A549 (cell line): ENCODE measurements around the gene EMD. TPM values are rescaled to one million over a fixed set of nuclear protein-coding genes. Genes with fewer than 3 reads are reported as not detected.

Experiments used
- ATAC-seq, 2 experiments: fragments of 200-7000 bp in 1 of 2; fragments of >200 bp in 1 of 2; cut with Nextera tagmentation in 1 of 2; cut with Tn5 transposase in 1 of 2; 3 replicates each; pipeline versions ENCODE4 v1.8.0 to v1.9.1; 2018 to 2020; ENCODE audit warnings: mild to moderate bottlenecking in 1 of 2, moderate library complexity in 1 of 2
- CTCF ChIA-PET: fragments of 300-600 bp; sonication (Branson Sonifier 250); formaldehyde crosslinking; extraction: SDS; loops from one replicate; lab custom pipeline; 2021; ENCODE audit warnings: antibody characterized with exemption, inconsistent platforms; lab: Yijun Ruan, JAX
- POLR2A ChIA-PET: fragments of 350-600 bp; formaldehyde crosslinking; extraction: SDS; loops from one replicate; lab custom pipeline; 2021; ENCODE audit warnings: antibody characterized with exemption, inconsistent platforms; lab: Yijun Ruan, JAX
- DNase-seq, 2 experiments: peaks; one replicate each; pipeline versions ENCODE4 v3.0.0 to v3.0.0-alpha.2; 2011 to 2016; ENCODE audit warnings: low read depth in 1 of 2, low spot score in 1 of 2
- FAIRE-seq: peaks from 2 replicates; lab custom pipeline; 2011; peaks lifted over from hg19 to GRCh38; lab: Jason Lieb, UNC
- H3K27ac ChIP-seq, 2 experiments: fragments of >200 bp; sonication (Bioruptor Twin); formaldehyde crosslinking; 3 replicates each; pipeline ENCODE4 v1.5.1; 2016 to 2017
- H3K4me1 ChIP-seq: fragments of >200 bp; sonication (Bioruptor Twin); formaldehyde crosslinking; 3 replicates; pipeline ENCODE4 v1.6.1; 2016
- H3K4me2 ChIP-seq: fragments of >200 bp; sonication (Bioruptor Twin); formaldehyde crosslinking; 3 replicates; pipeline ENCODE4 v1.6.1; 2016
- H3K4me3 ChIP-seq: fragments of >200 bp; sonication (Bioruptor Twin); formaldehyde crosslinking; 3 replicates; pipeline ENCODE4 v1.5.1; 2016
- H3K9me3 ChIP-seq: fragments of >200 bp; sonication (Bioruptor Twin); formaldehyde crosslinking; 3 replicates; pipeline ENCODE4 v1.6.1; 2016
- BCL3 ChIP-seq: fragments of >200 bp; sonication (Bioruptor Twin); formaldehyde crosslinking; IDR thresholded peaks from 3 replicates; pipeline ENCODE4 v1.6.1; 2016
- CHD4 ChIP-seq: fragments of 200-600 bp; sonication (generic); IDR thresholded peaks from 2 replicates; pipeline ENCODE4 v1.6.1; 2016; ENCODE audit warnings: antibody characterized with exemption, mild to moderate bottlenecking, borderline replicate concordance
- CTCF ChIP-seq: fragments of >200 bp; sonication (Bioruptor Twin); formaldehyde crosslinking; IDR thresholded peaks from 3 replicates; pipeline ENCODE4 v1.5.1; 2016
- EHF ChIP-seq: fragments of 250-450 bp; sonication (Bioruptor Pico); IDR thresholded peaks from 2 replicates; pipeline ENCODE4 v1.5.0; 2020; ENCODE audit warnings: mild to moderate bottlenecking
- EP300 ChIP-seq, 2 experiments: fragments of >200 bp; sonication (Bioruptor Twin); formaldehyde crosslinking; IDR thresholded peaks; 2 replicates in 1 of 2; 3 replicates in 1 of 2; pipeline ENCODE4 v1.6.1; 2016 to 2017
- FOSL2 ChIP-seq, 2 experiments: fragments of 450-650 bp in 1 of 2; fragments of >200 bp in 1 of 2; sonication (Bioruptor Twin) in 1 of 2; formaldehyde crosslinking; IDR thresholded peaks; 2 replicates each; pipeline versions ENCODE4 v1.5.0 to v1.6.1; 2016 to 2020; ENCODE audit warnings: mild to moderate bottlenecking in 1 of 2, moderate library complexity in 1 of 2
- GATA3 ChIP-seq: IDR thresholded peaks from 2 replicates; pipeline ENCODE4 v1.6.1; 2012; ENCODE audit warnings: borderline replicate concordance
- HDAC2 ChIP-seq: fragments of 200-600 bp; sonication (generic); IDR thresholded peaks from 2 replicates; pipeline ENCODE4 v1.6.1; 2016
- HES2 ChIP-seq: fragments of >200 bp; sonication (Bioruptor Twin); formaldehyde crosslinking; IDR thresholded peaks from 2 replicates; pipeline ENCODE4 v1.6.1; 2016
- HMGXB4 ChIP-seq: fragments of 250-450 bp; sonication (Bioruptor Pico); IDR thresholded peaks from 2 replicates; pipeline ENCODE4 v1.5.0; 2021; ENCODE audit warnings: mild to moderate bottlenecking, moderate library complexity, borderline replicate concordance
- HOXA7 ChIP-seq: fragments of 250-450 bp; sonication (Bioruptor Pico); IDR thresholded peaks from 2 replicates; pipeline ENCODE4 v1.5.0; 2020; ENCODE audit warnings: mild to moderate bottlenecking, moderate library complexity
- HOXB13 ChIP-seq: fragments of 250-450 bp; sonication (Bioruptor Pico); IDR thresholded peaks from 2 replicates; pipeline ENCODE4 v1.5.0; 2020; ENCODE audit warnings: low read depth, mild to moderate bottlenecking, moderate library complexity
- JUN ChIP-seq, 2 experiments: fragments of >200 bp; sonication (Bioruptor Twin); formaldehyde crosslinking; IDR thresholded peaks; 2 replicates in 1 of 2; 3 replicates in 1 of 2; pipeline ENCODE4 v1.6.1; 2016 to 2017
- JUNB ChIP-seq: fragments of >200 bp; sonication (Bioruptor Twin); formaldehyde crosslinking; IDR thresholded peaks from 2 replicates; pipeline ENCODE4 v1.6.1; 2016
- KDM1A ChIP-seq: fragments of 200-600 bp; sonication (generic); IDR thresholded peaks from 2 replicates; pipeline ENCODE4 v1.6.1; 2016; ENCODE audit warnings: low read depth, mild to moderate bottlenecking
- KDM5A ChIP-seq: fragments of 200-600 bp; sonication (generic); IDR thresholded peaks from 2 replicates; pipeline ENCODE4 v1.6.1; 2016; ENCODE audit warnings: antibody characterized with exemption, mild to moderate bottlenecking
- MAFK ChIP-seq: fragments of 450-650 bp; IDR thresholded peaks from 2 replicates; pipeline ENCODE4 v1.6.1; 2014; ENCODE audit not compliant: partially characterized antibody
- MAX ChIP-seq: IDR thresholded peaks from 2 replicates; pipeline ENCODE4 v1.6.1; 2012
- MYC ChIP-seq: IDR thresholded peaks from 2 replicates; pipeline ENCODE4 v1.6.1; 2012; ENCODE audit warnings: mild to moderate bottlenecking, inconsistent platforms, low read length, improper control_type of control experiment, borderline replicate concordance
- NFE2L2 ChIP-seq: fragments of 150-350 bp; conservative IDR thresholded peaks from 2 replicates; pipeline ENCODE4 v1.6.1; 2014; ENCODE audit warnings: low read length
- NPAS2 ChIP-seq: fragments of 250-450 bp; sonication (Bioruptor Pico); IDR thresholded peaks from 2 replicates; pipeline ENCODE4 v1.8.0; 2022; ENCODE audit warnings: mild to moderate bottlenecking, moderate library complexity, borderline replicate concordance
- PBX3 ChIP-seq: IDR thresholded peaks from 2 replicates; pipeline ENCODE4 v1.6.1; 2012
- POLR2A ChIP-seq: IDR thresholded peaks from 2 replicates; pipeline ENCODE4 v1.6.1; 2012; ENCODE audit warnings: mild to moderate bottlenecking, low read length
- RAD21 ChIP-seq, 2 experiments: fragments of >200 bp in 1 of 2; sonication (Bioruptor Twin) in 1 of 2; formaldehyde crosslinking in 1 of 2; IDR thresholded peaks in 1 of 2; conservative IDR thresholded peaks in 1 of 2; 2 replicates in 1 of 2; 3 replicates in 1 of 2; pipeline ENCODE4 v1.6.1; 2012 to 2018; ENCODE audit warnings: inconsistent platforms in 1 of 2
- SREBF2 ChIP-seq: fragments of 450-650 bp; IDR thresholded peaks from 2 replicates; pipeline ENCODE4 v1.6.1; 2014; ENCODE audit warnings: mild to moderate bottlenecking, moderate library complexity
- TFCP2L1 ChIP-seq: fragments of 250-450 bp; sonication (Bioruptor Pico); IDR thresholded peaks from 2 replicates; pipeline ENCODE4 v1.5.0; 2021; ENCODE audit warnings: mild to moderate bottlenecking
- ZNF302 ChIP-seq: fragments of 250-450 bp; sonication (Bioruptor Pico); IDR thresholded peaks from 2 replicates; pipeline ENCODE4 v1.9.0; 2021; ENCODE audit warnings: inconsistent platforms, mild to moderate bottlenecking, moderate library complexity
- WGBS: methylation state at CpG from one replicate; pipeline ENCODE4 v1.1.6; 2017; ENCODE audit errors: missing lambda C conversion rate; 5-methylcytosine and 5-hydroxymethylcytosine counted together
- polyA plus RNA-seq, 4 experiments: library from polyadenylated mRNA; depleted of rRNA in 3 of 4; stranded (reverse); fragments of >200 nt; fragmentation: RNase III in 1 of 4; extraction: RNeasy Plus Mini Kit Qiagen cat#74134 plus additional on column Dnase treatment in 1 of 4; gene quantifications; 2 replicates in 3 of 4; 3 replicates in 1 of 4; pipeline ENCODE4 v1.2.3, GENCODE V29; 2011 to 2017

Gene EMD
- polyA plus RNA-seq, 2 of the 4 experiments (the other 2 are of a cell fraction) = 34.6 to 126 TPM

GRCh38 chrX:154368630-154369448 is 10.3 kb upstream of the EMD start:
- POLR2A ChIA-PET = interaction anchor here (0.6 to 1.5 kb wide), 4 partner anchors 15 to 83 kb away, joined by 3 to 8 read pairs (median 5); partner anchors contain the start of gene RPL10
- H3K9me3 ChIP-seq = no peaks in the 10 kb centered on the region
- ATAC-seq = peak; percentile 32 to 52
- H3K4me3 ChIP-seq = peak overlapping the region; percentile 98
- peak; percentile 68 to 87 for DNase-seq
- peak overlapping the region; percentile 93 for H3K4me2 ChIP-seq
- H3K4me1 ChIP-seq = peaks cover 63% of the 10 kb centered on the region
- TF ChIP-seq FOSL2 (IDR thresholded peaks at IDR 0.05) = no peak
- peak; percentile 79 for TF ChIP-seq FOSL2 (CRISPR knock-in tag; IDR thresholded peaks at IDR 0.05)
- TF ChIP-seq GATA3 = peak; percentile 35; the same call in 1 of the 2 replicates
- TF ChIP-seq JUN (IDR thresholded peaks at IDR 0.05) = peak in 1 of 2 experiments; percentile 67; a peak in 3 of 5 replicates
- peak; percentile 44; the same call in 1 of the 2 replicates for TF ChIP-seq MYC
- no peak for TF ChIP-seq RAD21 (conservative IDR thresholded peaks at IDR 0.05 in 1 of 2, IDR thresholded peaks at IDR 0.05 in 1 of 2)
- peak; percentile 11; the same call in 1 of the 2 replicates for TF ChIP-seq POLR2A
- peak; percentile 35 for TF ChIP-seq MAX
- TF ChIP-seq HOXA7 = peak; percentile 49; the same call in 1 of the 2 replicates
- no peak for TF ChIP-seq KDM5A
- TF ChIP-seq, all 56 proteins: peak for 7
- FAIRE-seq = no peak
- WGBS = 1% methylated on average over 6 of the region's 16 CpGs
- CTCF ChIA-PET = interaction anchor here (1.3 to 1.8 kb wide), 2 partner anchors 15 to 18 kb away, joined by 3 to 5 read pairs; no protein-coding TSS in a partner anchor
- peak overlapping the region; percentile 98 to 100 for H3K27ac ChIP-seq

GRCh38 chrX:154369449-154370299 is 9.4 kb upstream of the EMD start:
- H3K27ac ChIP-seq = peak overlapping the region; percentile 98 to 100
- CTCF ChIA-PET = interaction anchor here (1.0 to 1.8 kb wide), 2 partner anchors 20 to 28 kb away, joined by 3 to 4 read pairs; partner anchors contain the start of gene RPL10
- peaks cover 57% of the 10 kb centered on the region for H3K4me1 ChIP-seq
- H3K4me3 ChIP-seq = peak overlapping the region; percentile 98
- DNase-seq (peak; percentile 55 to 93), ATAC-seq (peak; percentile 12 to 17), FAIRE-seq (peak; percentile 36)
- peak overlapping the region; percentile 93 for H3K4me2 ChIP-seq
- POLR2A ChIA-PET = interaction anchor here (0.6 to 1.5 kb wide), 7 partner anchors 14 to 145 kb away, joined by 3 to 8 read pairs (median 3); partner anchors contain the start of gene RPL10
- no peaks in the 10 kb centered on the region for H3K9me3 ChIP-seq
- WGBS = 0% methylated on average over 9 of the region's 13 CpGs
- 0 out of 2 replicates have a peak, but pooled peaks have one; percentile 32 for TF ChIP-seq JUNB
- TF ChIP-seq BCL3 = no peak
- TF ChIP-seq ZNF302 (CRISPR knock-in tag) = no peak
- 0 out of 2 replicates have a peak, but pooled peaks have one; percentile 22 for TF ChIP-seq MAX
- TF ChIP-seq NPAS2 (CRISPR knock-in tag) = no peak
- TF ChIP-seq HDAC2 = no peak
- no peak for TF ChIP-seq KDM1A
- no peak for TF ChIP-seq HES2
- no peak for TF ChIP-seq EHF
- TF ChIP-seq TFCP2L1 (CRISPR knock-in tag) = no peak
- TF ChIP-seq CHD4 = no peak
- no peak for TF ChIP-seq HMGXB4
- no peak for TF ChIP-seq NFE2L2
- no peak for TF ChIP-seq HOXB13 (CRISPR knock-in tag)
- no peak for TF ChIP-seq SREBF2
- TF ChIP-seq EP300 (IDR thresholded peaks at IDR 0.05) = 0 out of 5 replicates have a peak, but pooled peaks of 1 of the 2 experiments have one; percentile 47
- TF ChIP-seq PBX3 = no peak
- no peak for TF ChIP-seq MAFK
- TF ChIP-seq CTCF = no peak
